ENCODE data around the gene TLNRD1. TPM values are rescaled to one million over a fixed set of nuclear protein-coding genes. Genes with fewer than 3 reads are reported as not detected.
"Not testable (repeated sequence)": the region's sequence is repeated elsewhere in the genome, so short reads cannot be mapped to it uniquely, and the experiment has no call there.

TLNRD1 gene
- total RNA-seq: 10 to 100 TPM; 31.8 to 40.7 TPM

DNA sequence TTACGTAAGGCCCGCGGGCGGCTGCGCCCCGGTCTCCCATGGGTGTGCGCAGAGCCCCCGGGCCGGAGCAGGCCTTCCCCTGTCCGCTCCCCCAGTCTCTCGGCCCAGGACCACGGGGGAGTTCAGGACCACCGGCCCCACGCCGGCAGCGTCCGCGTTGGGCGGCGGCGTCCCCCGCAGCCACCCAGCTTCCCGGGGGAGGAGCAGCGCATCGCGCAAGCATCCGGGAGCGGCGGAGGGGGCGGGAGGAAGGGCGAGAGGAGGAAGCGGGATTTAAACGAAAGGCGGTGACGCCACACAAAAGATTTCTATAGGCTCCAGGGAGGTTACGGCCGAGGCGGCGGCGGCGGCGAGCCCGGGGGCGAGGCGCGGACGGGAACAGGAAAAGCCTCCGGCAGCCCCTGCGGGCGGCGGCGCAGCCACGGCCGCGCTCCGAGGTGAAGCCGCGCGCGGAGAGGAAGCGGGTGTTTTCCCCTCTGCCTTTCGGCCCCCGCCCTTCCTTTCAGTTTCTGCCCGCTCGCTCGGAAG is at the start of gene TLNRD1:
TSS of gene TLNRD1 (plus strand) at position 300 of the 528 bp plus-strand sequence. CDS start 1,349 bp downstream, outside the sequence.
- no peaks in the 10 kb centered on the region for H3K27me3 Mint-ChIP-seq
- H3K9me3 Mint-ChIP-seq: peaks cover 4% of the 10 kb centered on the region

DNA sequence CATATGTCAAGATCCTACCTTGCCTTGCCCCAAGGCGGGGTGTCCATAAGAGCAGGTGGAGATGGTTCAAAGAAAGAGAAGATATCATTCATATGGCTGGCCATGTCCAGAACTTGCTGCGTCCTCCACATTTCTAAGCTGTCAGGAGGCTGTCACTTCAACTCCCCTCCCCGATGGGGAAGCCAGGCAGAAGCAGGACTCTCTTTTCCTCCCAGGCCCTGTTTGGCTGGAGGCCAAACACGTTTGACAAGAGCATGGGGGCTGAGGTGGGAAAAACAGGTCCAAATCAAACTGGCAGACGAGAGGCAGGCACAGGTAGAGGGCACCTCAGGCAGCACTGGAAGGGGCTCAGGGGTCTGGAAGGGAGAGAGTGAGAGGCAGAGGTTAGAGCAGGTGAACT is 48.8 kb upstream of the TLNRD1 start:
- DNase-seq (ENCODE audit: low spot score) (no peak), ATAC-seq (no peak)
- Mint-ChIP-seq H3K27ac (no peak overlapping the region), H3K27me3 (no peaks in the 10 kb centered on the region), H3K9me3 (no peaks in the 10 kb centered on the region), H3K36me3 (peaks cover 13% of the 10 kb centered on the region), H3K4me1 (ENCODE audit: low read depth in 2 of 2) (peaks cover 17 to 18% of the 10 kb centered on the region in 2 donors), H3K4me3 (no peak overlapping the region)

More for the DNA sequence above, at the start of gene TLNRD1:
- peaks cover 38 to 43% of the 10 kb centered on the region in 2 donors for H3K4me1 Mint-ChIP-seq (ENCODE audit: low read depth in 2 of 2)
- peak; percentile 95 for DNase-seq (ENCODE audit: low spot score)
- H3K36me3 Mint-ChIP-seq: peaks cover 18% of the 10 kb centered on the region
- peak within 1 kb of the TSS; percentile 91 for H3K4me3 Mint-ChIP-seq
- ATAC-seq: peak; percentile 86 to 92
- peak within 1 kb of the TSS; percentile 91 to 96 for H3K27ac Mint-ChIP-seq

DNA sequence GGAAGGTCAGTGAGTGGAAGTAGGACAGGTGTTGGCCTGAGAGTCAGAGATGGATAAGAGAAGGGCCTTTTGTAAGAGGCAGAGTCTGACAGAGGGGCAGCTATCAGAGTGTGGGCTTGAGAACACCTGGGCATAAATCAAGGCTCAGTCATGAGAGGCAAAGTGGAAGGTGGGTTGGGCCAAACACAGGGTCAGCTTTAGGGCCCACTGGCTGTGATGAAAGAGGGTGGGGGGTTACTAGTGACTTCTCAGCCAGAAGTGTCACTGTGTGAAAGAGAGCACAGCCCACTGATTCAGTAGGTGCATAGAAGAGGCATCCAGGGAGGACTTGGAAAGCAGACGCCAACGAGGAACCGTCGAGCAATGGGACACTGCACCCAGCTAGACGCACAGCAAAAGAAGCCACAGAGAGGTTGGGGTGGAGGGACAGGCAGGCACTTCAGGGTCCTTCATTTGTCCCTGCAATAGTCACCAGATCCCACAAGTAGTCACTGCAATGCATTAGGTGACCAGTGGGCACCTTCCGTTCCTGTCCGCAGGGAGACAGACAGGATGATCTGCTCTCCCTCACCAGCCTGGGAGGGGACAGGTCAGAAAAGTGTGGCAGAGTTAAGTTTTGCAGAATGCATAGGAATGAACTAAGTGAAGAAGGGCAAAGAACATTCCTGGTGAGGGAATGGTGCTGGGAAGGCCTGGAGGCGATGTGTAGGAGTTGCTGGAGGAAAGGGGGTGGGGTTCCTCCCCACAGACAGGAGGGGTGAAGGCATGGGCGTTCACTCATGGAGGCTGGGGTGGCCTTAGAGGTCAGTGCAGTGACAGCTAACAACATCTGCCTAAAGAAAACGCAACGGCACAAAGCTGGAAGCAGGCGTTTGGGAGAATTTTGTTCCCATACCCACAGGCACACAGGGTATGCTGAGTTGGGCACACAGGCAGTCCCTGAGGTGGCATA is 47.4 kb upstream of the TLNRD1 start:
- H3K9me3 Mint-ChIP-seq: no peaks in the 10 kb centered on the region

DNA sequence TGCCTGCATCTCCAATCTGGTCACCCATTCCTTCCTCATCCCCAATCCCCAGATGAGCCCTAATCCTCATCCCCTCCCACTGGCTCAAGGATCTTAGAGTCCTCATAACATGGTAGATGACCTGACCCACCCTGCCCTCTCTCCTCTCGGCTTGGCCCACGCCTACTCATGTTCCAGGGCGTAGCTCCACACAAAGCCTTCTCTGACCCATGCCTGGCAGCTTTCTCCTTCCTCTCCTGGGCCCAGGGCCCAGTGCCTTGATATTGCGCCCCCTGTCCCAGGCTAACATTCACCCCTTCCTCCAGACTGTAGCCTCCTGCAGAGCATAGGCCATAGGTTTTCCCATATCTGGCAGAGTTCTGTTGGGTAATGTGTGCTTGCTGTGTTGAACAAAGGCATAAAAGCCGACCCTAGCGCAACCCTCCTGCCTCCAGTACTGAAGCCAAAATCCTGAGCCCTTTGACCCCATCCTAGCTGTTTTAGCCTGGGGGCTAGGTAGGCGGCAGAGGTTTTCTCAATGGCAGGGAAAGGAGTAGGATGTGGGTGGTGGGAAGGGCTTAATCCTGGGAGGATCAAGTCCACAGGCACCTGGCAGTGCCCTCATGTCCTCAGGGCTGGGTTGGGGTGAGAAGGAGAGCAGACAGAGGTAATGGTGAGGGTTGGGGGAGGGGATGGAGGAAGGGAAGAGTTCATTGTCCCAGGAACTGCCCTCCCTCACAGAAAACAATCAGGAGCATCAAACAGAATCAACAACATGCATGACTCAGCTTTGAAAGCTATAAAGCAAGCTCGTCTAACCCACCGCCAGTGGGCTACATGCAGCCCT is 46.6 kb upstream of the TLNRD1 start:
- H3K27ac Mint-ChIP-seq: peak overlapping the region in 1 of 2 donors; percentile 41
- no peaks in the 10 kb centered on the region for H3K27me3 Mint-ChIP-seq
- H3K4me1 Mint-ChIP-seq (ENCODE audit: low read depth in 2 of 2): peaks cover 27 to 35% of the 10 kb centered on the region in 2 donors
- H3K36me3 Mint-ChIP-seq: peaks cover 10% of the 10 kb centered on the region
- ATAC-seq (no peak), DNase-seq (ENCODE audit: low spot score) (no peak)
- no peaks in the 10 kb centered on the region for H3K9me3 Mint-ChIP-seq
- H3K4me3 Mint-ChIP-seq: no peak overlapping the region

More for the DNA sequence above, 47.4 kb upstream of the TLNRD1 start:
- H3K27me3 Mint-ChIP-seq: no peaks in the 10 kb centered on the region
- peaks cover 21 to 28% of the 10 kb centered on the region in 2 donors for H3K4me1 Mint-ChIP-seq (ENCODE audit: low read depth in 2 of 2)
- peak overlapping the region in 1 of 2 donors; percentile 59 for H3K27ac Mint-ChIP-seq
- no peak for DNase-seq (ENCODE audit: low spot score)
- peaks cover 6% of the 10 kb centered on the region for H3K36me3 Mint-ChIP-seq
- ATAC-seq: no peak
- no peak overlapping the region for H3K4me3 Mint-ChIP-seq

DNA sequence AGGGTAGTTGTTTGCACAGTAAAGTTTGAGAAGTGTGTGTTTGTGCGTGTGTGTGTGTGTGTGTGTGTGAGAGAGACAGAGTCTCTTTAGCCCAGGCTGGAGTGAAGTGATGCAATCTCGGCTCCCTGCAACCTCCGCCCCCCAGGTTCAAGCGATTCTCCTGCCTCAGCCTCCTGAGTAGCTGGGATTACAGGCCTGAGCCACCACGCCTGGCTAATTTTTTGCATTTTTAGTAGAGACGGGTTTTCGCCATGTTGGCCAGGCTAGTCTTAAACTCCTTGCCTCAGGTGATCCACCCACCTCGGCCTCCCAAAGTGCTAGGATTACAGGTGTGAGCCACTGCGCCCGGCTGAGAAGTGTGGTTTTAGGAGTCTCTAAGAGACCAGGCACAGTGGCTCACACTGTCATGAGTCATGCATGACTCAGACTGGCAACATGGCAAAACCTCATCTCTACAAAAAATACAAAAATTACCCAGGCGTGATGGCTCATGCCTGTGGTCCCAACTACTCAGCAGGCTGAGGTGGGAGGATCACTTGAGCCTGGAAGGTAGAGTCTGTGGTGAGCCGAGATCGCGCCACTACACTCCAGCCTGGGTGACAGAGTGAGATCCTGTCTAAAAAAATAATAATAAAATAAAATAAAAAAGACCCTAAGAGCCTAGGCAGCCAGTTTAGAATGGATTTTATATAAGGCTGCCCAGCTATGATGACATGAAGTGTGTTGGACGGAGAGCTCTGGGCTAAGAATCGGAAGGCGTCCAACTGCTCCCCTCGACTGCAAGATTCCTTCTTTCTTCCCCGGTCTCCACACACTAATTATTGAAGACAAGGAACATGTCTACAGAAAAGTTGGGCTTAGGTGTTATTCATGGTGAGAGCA is 44.9 kb upstream of the TLNRD1 start:
- H3K9me3 Mint-ChIP-seq, H3K27me3 Mint-ChIP-seq: not testable (repeated sequence)
- Mint-ChIP-seq H3K36me3 (peaks cover 10% of the 10 kb centered on the region), H3K27ac (peak overlapping the region; percentile 45 to 46), H3K4me1 (ENCODE audit: low read depth in 2 of 2) (peaks cover 33 to 42% of the 10 kb centered on the region in 2 donors), H3K4me3 (peak overlapping the region; percentile 35)
- ATAC-seq (peak; percentile 96 to 97), DNase-seq (ENCODE audit: low spot score) (peak; percentile 77)

DNA sequence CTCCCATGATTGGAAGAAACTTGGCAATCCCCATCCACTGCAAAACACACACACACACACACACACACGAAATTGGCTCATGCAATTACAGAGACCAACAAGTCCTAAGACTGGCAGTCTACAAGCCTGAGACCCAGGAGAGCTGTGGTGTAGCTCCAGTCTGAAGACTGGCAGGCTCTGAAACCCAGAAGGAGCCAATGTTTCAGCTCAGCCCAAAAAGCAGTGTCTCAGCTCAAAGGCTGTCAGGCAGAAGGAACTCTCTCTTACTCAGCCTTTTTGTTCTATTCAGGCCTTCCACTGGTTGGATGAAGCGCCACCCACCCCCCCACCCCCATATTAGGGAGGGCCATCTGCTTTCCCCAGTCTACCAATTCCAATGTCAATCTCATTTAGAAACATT is 43.2 kb upstream of the TLNRD1 start:
- Mint-ChIP-seq H3K4me3 (peak overlapping the region; percentile 24), H3K9me3 (no peaks in the 10 kb centered on the region), H3K27ac (peak overlapping the region in 1 of 2 donors; percentile 19), H3K4me1 (ENCODE audit: low read depth in 2 of 2) (peaks cover 48 to 60% of the 10 kb centered on the region in 2 donors), H3K36me3 (peaks cover 6% of the 10 kb centered on the region), H3K27me3 (no peaks in the 10 kb centered on the region)
- DNase-seq (ENCODE audit: low spot score): no peak
- ATAC-seq: no peak

DNA sequence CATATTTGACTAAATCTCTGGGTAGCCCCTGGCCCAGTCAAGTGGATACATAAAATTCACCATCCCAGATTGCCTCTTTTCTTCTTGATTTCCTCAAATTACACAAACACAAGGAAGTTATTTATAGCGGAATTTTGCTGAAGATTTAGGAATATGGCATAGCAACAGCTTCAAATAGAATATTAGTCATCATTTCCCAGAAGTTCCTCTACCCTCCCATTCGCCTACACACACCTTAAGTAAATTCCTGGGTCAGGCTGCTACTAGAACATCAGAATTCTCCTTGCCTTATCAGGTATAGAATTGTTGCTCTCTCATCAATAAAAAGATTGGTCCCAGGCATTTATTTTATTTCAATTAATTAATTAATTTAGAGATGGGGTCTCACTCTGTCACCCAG is 42.7 kb upstream of the TLNRD1 start:
- peaks cover 47 to 64% of the 10 kb centered on the region in 2 donors for H3K4me1 Mint-ChIP-seq (ENCODE audit: low read depth in 2 of 2)
- no peak for DNase-seq (ENCODE audit: low spot score)
- no peaks in the 10 kb centered on the region for H3K9me3 Mint-ChIP-seq
- H3K27me3 Mint-ChIP-seq: no peaks in the 10 kb centered on the region
- H3K27ac Mint-ChIP-seq: peak overlapping the region in 1 of 2 donors; percentile 19
- peaks cover 11% of the 10 kb centered on the region for H3K36me3 Mint-ChIP-seq
- no peak for ATAC-seq
- H3K4me3 Mint-ChIP-seq: no peak overlapping the region

DNA sequence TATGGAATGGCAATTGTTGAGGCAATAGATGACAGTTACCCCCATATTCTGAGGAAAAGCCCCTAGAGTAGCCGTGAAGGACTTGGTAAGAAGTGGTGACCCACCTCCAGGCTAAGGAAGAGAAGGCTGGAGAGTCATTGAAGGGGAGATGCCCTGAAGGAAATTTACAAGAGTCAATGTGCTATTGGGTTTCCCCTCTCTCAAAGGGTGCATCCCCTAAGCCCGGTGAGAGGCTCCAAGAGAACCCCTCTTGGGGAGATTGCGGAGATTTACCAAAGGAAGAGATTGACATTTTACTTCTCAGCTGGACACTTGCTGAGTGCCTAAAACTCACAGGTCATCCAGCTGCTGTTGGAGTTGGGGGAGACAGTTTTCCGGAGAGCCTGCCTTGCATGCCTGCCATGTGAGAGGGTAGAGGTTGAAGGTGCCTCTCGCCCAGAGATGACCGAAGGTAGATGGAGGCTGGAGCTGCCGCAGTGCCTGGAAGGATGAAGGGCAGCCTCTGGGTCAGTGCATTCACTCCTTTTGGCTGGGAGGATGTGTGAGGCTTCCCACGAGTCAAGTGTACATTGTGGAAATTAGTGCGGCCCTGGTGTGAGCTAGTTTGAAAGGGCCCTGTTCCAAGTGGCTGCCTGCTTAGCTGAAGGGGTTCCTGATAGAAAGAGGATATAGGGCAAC is 41.8 kb upstream of the TLNRD1 start:
- H3K36me3 Mint-ChIP-seq: peaks cover 18% of the 10 kb centered on the region
- no peak overlapping the region for H3K4me3 Mint-ChIP-seq
- peaks cover 50 to 71% of the 10 kb centered on the region in 2 donors for H3K4me1 Mint-ChIP-seq (ENCODE audit: low read depth in 2 of 2)
- ATAC-seq: peak in 1 of 2 donors; percentile 29
- DNase-seq (ENCODE audit: low spot score): no peak
- H3K27ac Mint-ChIP-seq: peak overlapping the region in 1 of 2 donors; percentile 65
- H3K9me3 Mint-ChIP-seq: no peaks in the 10 kb centered on the region
- no peaks in the 10 kb centered on the region for H3K27me3 Mint-ChIP-seq

DNA sequence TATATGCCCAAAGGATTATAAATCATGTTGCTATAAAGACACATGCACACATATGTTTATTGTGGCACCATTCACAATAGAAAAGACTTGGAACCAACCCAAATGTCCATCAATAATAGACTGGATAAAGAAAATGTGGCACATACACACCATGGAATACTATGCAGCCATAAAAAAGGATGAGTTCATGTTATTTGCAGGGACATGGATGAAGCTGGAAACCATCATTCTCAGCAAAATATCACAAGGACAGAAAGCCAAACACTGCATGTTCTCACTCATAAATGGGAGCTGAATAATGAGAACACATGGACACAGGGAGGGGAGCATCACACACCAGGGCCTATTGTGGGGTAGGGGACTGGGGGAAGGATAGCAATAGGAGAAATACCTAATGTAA is 35.3 kb upstream of the TLNRD1 start:
- not testable (repeated sequence) for H3K9me3 Mint-ChIP-seq; DNase-seq (ENCODE audit: low spot score); H3K27ac Mint-ChIP-seq; H3K27me3 Mint-ChIP-seq; ATAC-seq; H3K4me3 Mint-ChIP-seq
- peaks cover 43 to 46% of the 10 kb centered on the region in 2 donors for H3K4me1 Mint-ChIP-seq (ENCODE audit: low read depth in 2 of 2)
- peaks cover 29% of the 10 kb centered on the region for H3K36me3 Mint-ChIP-seq

DNA sequence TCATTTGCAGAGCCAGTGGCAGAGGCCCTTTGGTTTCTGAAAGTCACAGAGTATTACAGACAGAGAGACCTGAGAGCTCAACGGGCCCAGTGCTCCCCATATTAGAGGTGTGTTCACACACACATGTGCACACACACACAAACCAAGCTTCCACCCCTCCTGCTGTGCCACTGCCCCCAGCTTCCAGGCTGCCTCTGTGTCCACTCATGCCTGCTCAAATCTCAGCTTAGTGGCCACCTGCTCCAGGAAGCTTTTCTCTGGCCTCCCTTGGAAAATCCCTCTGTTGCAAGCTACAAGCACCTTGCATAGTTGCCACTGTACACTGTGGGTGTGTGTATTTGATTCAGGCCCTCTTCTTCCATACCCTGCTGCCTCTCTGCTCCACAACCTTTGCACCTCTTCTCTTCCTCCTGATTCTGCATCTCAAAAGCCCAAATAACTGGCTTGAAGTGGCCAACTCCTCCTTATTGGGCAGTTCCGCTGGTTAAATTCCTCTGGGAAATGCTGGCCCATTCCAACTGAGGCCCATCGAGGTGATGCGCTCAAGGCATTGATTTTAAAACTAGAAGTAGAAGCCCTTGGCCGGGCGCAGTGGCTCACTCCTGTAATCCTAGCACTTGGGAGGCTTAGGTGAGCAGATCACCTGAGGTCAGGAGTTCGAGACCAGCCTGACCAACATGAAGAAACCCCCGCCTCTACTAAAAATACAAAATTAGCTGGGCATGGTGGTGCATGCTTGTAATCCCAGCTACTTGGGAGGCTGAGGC is 34.1 kb upstream of the TLNRD1 start:
- Mint-ChIP-seq H3K27ac (no peak overlapping the region), H3K36me3 (peaks cover 29% of the 10 kb centered on the region), H3K4me3 (no peak overlapping the region), H3K4me1 (ENCODE audit: low read depth in 2 of 2) (peaks cover 31 to 41% of the 10 kb centered on the region in 2 donors), H3K9me3 (peaks cover 3% of the 10 kb centered on the region), H3K27me3 (no peaks in the 10 kb centered on the region)
- no peak for ATAC-seq
- no peak for DNase-seq (ENCODE audit: low spot score)

DNA sequence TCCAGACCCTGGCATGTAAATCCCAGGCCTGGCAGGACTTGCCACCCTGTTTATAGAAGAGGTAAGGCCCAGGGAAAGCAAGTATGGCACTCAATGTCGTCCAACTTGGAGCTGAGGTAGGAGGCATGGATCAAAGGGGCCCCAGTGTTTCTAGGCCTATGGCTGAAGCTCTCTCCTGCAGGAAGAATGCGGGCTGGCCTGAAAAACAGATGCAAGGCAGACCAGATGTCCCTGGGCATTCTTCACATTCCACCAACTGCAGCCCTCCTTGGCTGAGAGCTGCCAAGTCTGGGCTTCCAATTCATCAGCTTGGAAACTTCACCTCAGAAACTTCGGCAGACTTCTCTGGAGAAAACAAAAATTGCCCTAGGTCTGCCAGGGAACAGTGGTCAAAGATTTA is 33.3 kb upstream of the TLNRD1 start:
- Mint-ChIP-seq H3K36me3 (peaks cover 28% of the 10 kb centered on the region), H3K4me1 (ENCODE audit: low read depth in 2 of 2) (peaks cover 23 to 33% of the 10 kb centered on the region in 2 donors), H3K4me3 (no peak overlapping the region), H3K9me3 (peaks cover 3% of the 10 kb centered on the region), H3K27ac (no peak overlapping the region), H3K27me3 (no peaks in the 10 kb centered on the region)
- ATAC-seq (no peak), DNase-seq (ENCODE audit: low spot score) (no peak)

DNA sequence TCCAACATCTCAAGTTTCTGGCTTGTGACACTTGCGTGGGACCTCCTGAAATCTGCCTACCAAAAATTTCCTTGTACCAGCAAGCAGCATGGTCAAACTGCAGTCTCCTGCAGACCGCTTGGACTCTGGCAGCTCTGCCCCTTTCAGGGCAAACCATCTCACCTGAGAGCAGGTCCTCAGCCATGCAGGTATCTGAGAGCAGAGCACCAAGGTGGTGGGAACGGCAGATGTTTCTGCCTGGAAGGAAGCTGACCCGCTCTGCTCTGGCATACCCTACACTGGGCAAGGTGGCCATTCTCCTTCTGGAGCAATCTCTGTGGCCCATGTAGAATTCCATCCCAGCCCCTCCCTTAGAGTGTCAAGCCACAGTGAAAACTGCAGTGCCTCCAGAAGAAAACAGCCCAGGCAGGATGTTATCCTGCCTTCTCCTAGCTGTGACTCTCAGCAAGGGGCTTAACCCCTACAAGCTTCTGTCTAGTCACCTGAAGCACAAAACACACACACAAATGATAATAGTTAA is 32.7 kb upstream of the TLNRD1 start:
- peaks cover 3% of the 10 kb centered on the region for H3K9me3 Mint-ChIP-seq
- H3K27ac Mint-ChIP-seq: no peak overlapping the region
- peaks cover 17 to 28% of the 10 kb centered on the region in 2 donors for H3K4me1 Mint-ChIP-seq (ENCODE audit: low read depth in 2 of 2)
- H3K27me3 Mint-ChIP-seq: no peaks in the 10 kb centered on the region
- peaks cover 23% of the 10 kb centered on the region for H3K36me3 Mint-ChIP-seq
- ATAC-seq (no peak), DNase-seq (ENCODE audit: low spot score) (no peak)
- H3K4me3 Mint-ChIP-seq: no peak overlapping the region
